K562 (cell line): ENCODE data around the gene PGPEP1. TPM values are rescaled to one million over a fixed set of nuclear protein-coding genes. Genes with fewer than 3 reads are reported as not detected.

Source experiments
- ATF3 ChIP-seq, 2 experiments: fragments of 450-650 bp in 1 of 2; sonication (generic) in 1 of 2; formaldehyde crosslinking in 1 of 2; IDR thresholded peaks in 1 of 2; conservative IDR thresholded peaks in 1 of 2; 2 replicates each; pipeline versions ENCODE4 v1.6.1 to v1.8.1; 2016 to 2023; ENCODE audit warnings: mild to moderate bottlenecking in 2 of 2, moderate library complexity in 2 of 2, inconsistent platforms in 1 of 2, missing genetic modification reagents in 1 of 2
- HBP1 ChIP-seq: fragments of 450-650 bp; formaldehyde crosslinking; IDR thresholded peaks from 2 replicates; pipeline ENCODE4 v1.4.0; 2022; ENCODE audit warnings: missing genetic modification characterization
- HLTF ChIP-seq: fragments of 450-650 bp; IDR thresholded peaks from 2 replicates; pipeline ENCODE4 v1.6.1; 2016
- HNRNPLL ChIP-seq: fragments of 200-400 bp; formaldehyde crosslinking; IDR thresholded peaks from 2 replicates; pipeline ENCODE4 v1.6.1; 2017; ENCODE audit warnings: low read length, low read depth, mild to moderate bottlenecking; ENCODE audit not compliant: poor library complexity, severe bottlenecking
- MEIS2 ChIP-seq: fragments of 450-650 bp; IDR thresholded peaks from 2 replicates; pipeline ENCODE4 v1.6.1; 2014; ENCODE audit warnings: mild to moderate bottlenecking; ENCODE audit not compliant: partially characterized antibody
- NFXL1 ChIP-seq: fragments of 450-650 bp; formaldehyde crosslinking; IDR thresholded peaks from 2 replicates; pipeline ENCODE4 v1.4.0; 2021; ENCODE audit warnings: mild to moderate bottlenecking
- SREBF1 ChIP-seq: fragments of 150-350 bp; IDR thresholded peaks from 2 replicates; pipeline ENCODE4 v1.6.1; 2014; ENCODE audit warnings: antibody characterized with exemption, low read depth, low read length, borderline replicate concordance
- ZBTB11 ChIP-seq, 3 experiments: fragments of 200-800 bp in 1 of 3; fragments of 250-450 bp in 1 of 3; fragments of 450-650 bp in 1 of 3; sonication (Bioruptor Pico) in 1 of 3; sonication (Bioruptor generic) in 1 of 3; formaldehyde crosslinking in 1 of 3; IDR thresholded peaks; 2 replicates each; pipeline versions ENCODE4 v1.6.1 to v1.8.0; 2016 to 2022; ENCODE audit warnings: mild to moderate bottlenecking in 2 of 3, missing genetic modification characterization in 2 of 3, missing compliant biosample characterization in 1 of 3, moderate library complexity in 1 of 3
- ZNF589 ChIP-seq: fragments of 200-800 bp; sonication (Bioruptor generic); IDR thresholded peaks from 2 replicates; pipeline ENCODE4 v1.6.1; 2016; ENCODE audit warnings: low read depth, missing genetic modification characterization, missing compliant biosample characterization
- polyA plus RNA-seq, 8 experiments: library from polyadenylated mRNA; depleted of rRNA in 4 of 8; stranded (reverse) in 5 of 8; unstranded in 3 of 8; fragments of >200 nt; fragmentation: Nextera tagmentation in 2 of 8; fragmentation: Illumina TruSeq in 1 of 8; extraction: Ambion mirVana in 2 of 8; extraction: Trizol in 1 of 8; gene quantifications; 2 replicates each; pipeline versions ENCODE4 v1.2.1 to v1.2.3, GENCODE V29; 2011 to 2014; ENCODE audit warnings: inconsistent platforms in 1 of 8, missing spikeins in 1 of 8
- total RNA-seq, 7 experiments: library from RNA; depleted of rRNA in 6 of 7; stranded (reverse); fragments of >200 nt in 6 of 7; fragmentation: Illumina TruSeq in 2 of 7; extraction: Trizol in 2 of 7; gene quantifications; 2 replicates each; pipeline versions ENCODE4 v1.2.1 to v1.2.3, GENCODE V29; 2011 to 2021; ENCODE audit warnings: low replicate concordance in 1 of 7
- TF ChIP-seq, protein P1 (sequence below): fragments of 250-450 bp; sonication (Bioruptor Pico); IDR thresholded peaks from 2 replicates; pipeline ENCODE4 v1.6.1; 2021; ENCODE audit warnings: mild to moderate bottlenecking
- TF ChIP-seq, protein P2 (sequence below), 2 experiments: fragments of 450-650 bp in 1 of 2; IDR thresholded peaks; 2 replicates each; pipeline ENCODE4 v1.6.1; 2011 to 2017; ENCODE audit warnings: low read depth in 2 of 2, antibody characterized with exemption in 1 of 2, borderline replicate concordance in 1 of 2, low read length in 1 of 2, mild to moderate bottlenecking in 1 of 2, mixed read lengths in 1 of 2; ENCODE audit not compliant: control insufficient read depth in 1 of 2

Gene PGPEP1
- total and polyA plus RNA-seq, 9 of the 15 experiments (the other 6 are each of a cell fraction or from before 2014, with no cell fraction given) = 10.0 to 69.6 (median 33.5) TPM

DNA sequence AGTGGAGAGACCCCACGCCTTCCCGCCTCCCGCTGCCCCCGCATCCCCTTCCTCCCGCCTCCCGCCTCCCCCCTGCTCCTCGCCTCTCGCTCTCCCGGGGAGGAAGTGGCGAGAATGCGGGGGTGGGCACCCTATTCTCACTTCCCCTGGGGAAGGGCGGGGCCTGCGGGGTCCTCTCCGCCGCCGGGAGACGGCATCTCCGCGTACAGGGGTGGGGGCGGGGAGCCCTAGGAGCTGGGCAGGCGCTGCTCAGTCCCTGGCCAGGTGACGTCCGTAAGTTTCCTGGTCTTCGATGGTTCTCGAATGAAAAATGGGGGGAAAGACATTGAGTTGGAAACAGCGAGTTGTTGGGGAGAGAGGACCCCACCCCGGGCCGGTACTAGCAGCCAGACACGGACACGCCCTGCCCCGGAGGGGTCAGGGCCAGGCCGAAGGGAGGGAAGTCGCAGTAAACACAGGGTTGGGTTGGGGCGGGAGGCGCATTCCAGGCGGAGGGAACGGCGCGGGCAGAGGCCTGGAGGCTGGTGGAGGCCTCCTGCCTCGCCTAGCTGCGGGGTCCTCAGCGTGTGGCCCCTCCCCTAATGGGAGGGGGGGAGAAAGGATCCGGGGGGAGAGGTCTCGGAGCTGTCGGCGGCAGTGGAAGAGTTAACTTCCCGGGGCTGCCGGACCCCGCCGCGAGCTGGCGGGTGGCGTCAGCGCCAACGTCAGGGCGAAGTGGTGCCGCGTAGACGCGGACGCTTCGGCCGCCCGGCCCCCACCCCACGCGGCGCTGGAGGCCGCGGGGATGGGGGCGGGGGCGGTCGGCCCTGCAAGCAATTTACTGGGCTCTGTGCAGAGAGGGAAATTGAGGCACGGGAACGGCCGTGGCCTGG lies 48.6 kb upstream of the PGPEP1 start (continued):
- peak; percentile 52 for TF ChIP-seq ATF3 (IDR thresholded peaks at IDR 0.05)
- TF ChIP-seq ATF3 (CRISPR knock-in tag; conservative IDR thresholded peaks at IDR 0.05) = no peak; the same call in 1 of the 2 replicates
- no peak for TF ChIP-seq SREBF1
- TF ChIP-seq MEIS2 = no peak
- TF ChIP-seq HBP1 (CRISPR knock-in tag) = no peak
- TF ChIP-seq, protein P1, sequence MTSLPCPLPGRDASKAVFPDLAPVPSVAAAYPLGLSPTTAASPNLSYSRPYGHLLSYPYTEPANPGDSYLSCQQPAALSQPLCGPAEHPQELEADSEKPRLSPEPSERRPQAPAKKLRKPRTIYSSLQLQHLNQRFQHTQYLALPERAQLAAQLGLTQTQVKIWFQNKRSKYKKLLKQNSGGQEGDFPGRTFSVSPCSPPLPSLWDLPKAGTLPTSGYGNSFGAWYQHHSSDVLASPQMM = no peak
- TF ChIP-seq, protein P2, sequence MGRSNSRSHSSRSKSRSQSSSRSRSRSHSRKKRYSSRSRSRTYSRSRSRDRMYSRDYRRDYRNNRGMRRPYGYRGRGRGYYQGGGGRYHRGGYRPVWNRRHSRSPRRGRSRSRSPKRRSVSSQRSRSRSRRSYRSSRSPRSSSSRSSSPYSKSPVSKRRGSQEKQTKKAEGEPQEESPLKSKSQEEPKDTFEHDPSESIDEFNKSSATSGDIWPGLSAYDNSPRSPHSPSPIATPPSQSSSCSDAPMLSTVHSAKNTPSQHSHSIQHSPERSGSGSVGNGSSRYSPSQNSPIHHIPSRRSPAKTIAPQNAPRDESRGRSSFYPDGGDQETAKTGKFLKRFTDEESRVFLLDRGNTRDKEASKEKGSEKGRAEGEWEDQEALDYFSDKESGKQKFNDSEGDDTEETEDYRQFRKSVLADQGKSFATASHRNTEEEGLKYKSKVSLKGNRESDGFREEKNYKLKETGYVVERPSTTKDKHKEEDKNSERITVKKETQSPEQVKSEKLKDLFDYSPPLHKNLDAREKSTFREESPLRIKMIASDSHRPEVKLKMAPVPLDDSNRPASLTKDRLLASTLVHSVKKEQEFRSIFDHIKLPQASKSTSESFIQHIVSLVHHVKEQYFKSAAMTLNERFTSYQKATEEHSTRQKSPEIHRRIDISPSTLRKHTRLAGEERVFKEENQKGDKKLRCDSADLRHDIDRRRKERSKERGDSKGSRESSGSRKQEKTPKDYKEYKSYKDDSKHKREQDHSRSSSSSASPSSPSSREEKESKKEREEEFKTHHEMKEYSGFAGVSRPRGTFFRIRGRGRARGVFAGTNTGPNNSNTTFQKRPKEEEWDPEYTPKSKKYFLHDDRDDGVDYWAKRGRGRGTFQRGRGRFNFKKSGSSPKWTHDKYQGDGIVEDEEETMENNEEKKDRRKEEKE (IDR thresholded peaks at IDR 0.05; ENCODE audit: borderline replicate concordance in 1 of 2, control insufficient read depth in 1 of 2, low read depth in 2 of 2, low read length in 1 of 2) = no peak
- TF ChIP-seq HNRNPLL = no peak
- no peak for TF ChIP-seq NFXL1 (CRISPR knock-in tag)
- peak in 1 of 3 experiments; percentile 77; a peak in 2 of 6 replicates for TF ChIP-seq ZBTB11 (CRISPR knock-in tag; IDR thresholded peaks at IDR 0.05)
- TF ChIP-seq HLTF = peak; percentile 13; the same call in 1 of the 2 replicates
- TF ChIP-seq ZNF589 (CRISPR knock-in tag) = peak; percentile 40
